Stimulated activated CD4-positive, alpha-beta T cell treated with anti-CD3 and anti-CD28 coated beads, Interleukin-2, amount 100 ng/mL, for 48 hours (primary cell): Measurements from ENCODE around the gene PKNOX2.

ENCODE experiments used
- DNase-seq, 2 donors: peaks; one replicate each; pipeline ENCODE4 v3.0.0-alpha.2; 2020

PKNOX2 gene

DNA sequence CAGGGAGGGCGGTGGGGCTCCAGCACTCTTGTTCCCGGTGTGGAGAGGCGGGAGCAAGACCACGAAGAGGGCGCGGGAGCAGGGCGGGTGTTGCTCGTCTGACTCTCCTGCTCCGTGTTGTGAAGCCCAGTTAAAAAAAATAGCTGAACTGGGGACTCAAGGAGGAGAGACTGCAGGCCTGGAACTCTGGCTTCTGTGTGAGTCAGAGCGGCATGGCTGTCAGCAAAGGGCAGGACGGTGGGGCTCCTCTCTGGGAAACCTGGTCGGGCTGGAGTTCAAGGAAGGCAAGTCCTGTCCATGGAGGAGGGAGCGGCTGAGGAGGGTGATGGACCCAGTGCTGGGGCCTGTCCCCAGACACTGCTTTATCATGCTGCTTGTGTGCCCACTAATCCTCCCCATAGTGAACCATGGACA is 179.2 kb downstream of the PKNOX2 start:
- DNase-seq: no peak

GRCh38 chr11:125344846-125345420 is 180.4 kb downstream of the PKNOX2 start:
- DNase-seq: no peak

GRCh38 chr11:125345421-125346178 is 181.0 kb downstream of the PKNOX2 start:
- peak; percentile 41 to 50 for DNase-seq

DNA sequence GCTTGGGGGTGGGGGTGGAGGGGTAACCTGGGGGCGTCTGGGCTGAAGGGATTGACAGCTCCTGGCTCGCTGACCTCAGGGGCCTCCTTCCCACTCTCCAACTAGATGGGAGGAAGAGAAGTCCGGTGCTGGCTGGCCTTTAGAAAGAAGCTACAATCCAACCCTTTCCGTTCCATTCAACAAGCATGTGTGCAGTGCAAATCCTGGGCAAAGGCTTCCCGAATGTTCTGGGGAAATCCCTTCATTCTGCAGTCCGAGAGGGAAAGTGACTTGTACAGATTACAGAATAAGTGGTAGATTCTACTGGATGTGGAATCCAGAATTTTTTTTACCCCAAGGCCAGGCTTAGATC is 181.6 kb downstream of the PKNOX2 start:
- DNase-seq: no peak

GRCh38 chr11:125346565-125347260 is 182.2 kb downstream of the PKNOX2 start:
- DNase-seq: no peak

- DNase-seq: no peak
Observed at GRCh38 chr11:125347261-125347585, 182.7 kb downstream of the PKNOX2 start.

DNA sequence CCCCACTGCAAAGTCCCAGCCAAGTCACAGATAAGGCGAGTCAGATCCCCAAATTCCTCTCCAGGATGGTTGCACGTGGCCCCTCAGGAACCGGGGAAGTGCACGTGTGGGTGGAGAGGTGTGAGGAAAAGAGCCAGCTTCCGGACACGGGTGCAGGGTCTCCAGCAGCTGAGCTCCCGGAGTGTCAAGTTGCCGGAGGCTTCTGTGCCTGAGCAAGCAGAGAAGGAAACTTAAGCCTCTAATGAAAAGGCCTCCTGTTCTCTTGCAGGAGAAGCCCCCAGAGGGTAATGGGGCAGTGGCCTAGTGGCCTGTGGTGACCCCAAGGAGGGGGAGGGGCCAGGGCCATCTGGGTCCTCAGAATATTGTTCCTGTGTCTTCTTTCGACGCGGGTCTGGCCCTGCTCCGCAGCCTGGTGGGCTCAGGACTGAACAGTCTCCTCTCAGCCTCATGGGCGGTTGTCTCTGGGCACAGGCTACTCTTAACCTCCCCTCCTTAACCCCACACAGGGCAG is 183.6 kb downstream of the PKNOX2 start:
- DNase-seq: no peak

GRCh38 chr11:125348674-125349309 is 184.2 kb downstream of the PKNOX2 start:
- DNase-seq: peak; percentile 39 to 47

- no peak for DNase-seq
Observed at GRCh38 chr11:125350206-125351032, 185.9 kb downstream of the PKNOX2 start.

- DNase-seq: no peak
Observed at GRCh38 chr11:125351033-125351867, 186.7 kb downstream of the PKNOX2 start.

DNA sequence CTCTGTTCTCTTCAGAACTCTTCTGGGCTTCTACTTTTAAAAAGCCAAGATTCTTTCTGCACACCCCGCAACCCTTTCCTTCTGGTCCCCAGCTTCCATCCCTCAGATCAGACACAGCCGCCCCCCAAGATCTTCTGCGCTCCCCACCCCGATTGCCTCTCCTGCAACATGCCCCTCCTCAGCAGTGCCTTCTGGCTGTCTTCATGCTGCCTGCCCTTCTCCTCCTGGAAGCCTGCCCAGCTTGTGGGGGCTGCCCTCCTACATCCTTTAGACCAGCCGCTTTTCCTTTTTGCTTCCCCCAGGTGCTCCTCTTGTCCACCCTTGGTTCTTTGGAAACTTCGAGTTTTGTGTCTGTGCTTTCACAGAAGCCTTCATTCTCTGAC is 187.3 kb downstream of the PKNOX2 start:
- no peak for DNase-seq

DNA sequence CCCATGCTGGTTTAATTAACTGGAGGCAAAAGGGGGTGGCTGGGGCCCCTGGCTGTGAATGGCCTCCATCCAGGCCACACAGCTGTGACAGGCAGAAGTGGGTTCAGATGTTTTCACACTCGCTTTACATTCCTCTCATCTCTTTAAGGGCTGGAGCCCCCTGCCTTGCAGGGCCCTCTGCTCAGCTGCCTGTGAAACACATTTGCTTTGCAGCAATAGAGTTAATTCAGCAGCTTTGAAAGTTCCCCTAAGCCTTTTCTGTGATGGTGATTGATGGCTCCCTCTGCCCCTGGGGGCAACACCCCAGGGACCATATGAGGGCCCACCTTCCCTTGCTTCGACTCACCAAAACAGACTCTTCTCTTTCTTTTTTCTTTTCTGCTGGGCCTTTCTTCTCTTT is 192.2 kb downstream of the PKNOX2 start:
- no peak for DNase-seq

DNA sequence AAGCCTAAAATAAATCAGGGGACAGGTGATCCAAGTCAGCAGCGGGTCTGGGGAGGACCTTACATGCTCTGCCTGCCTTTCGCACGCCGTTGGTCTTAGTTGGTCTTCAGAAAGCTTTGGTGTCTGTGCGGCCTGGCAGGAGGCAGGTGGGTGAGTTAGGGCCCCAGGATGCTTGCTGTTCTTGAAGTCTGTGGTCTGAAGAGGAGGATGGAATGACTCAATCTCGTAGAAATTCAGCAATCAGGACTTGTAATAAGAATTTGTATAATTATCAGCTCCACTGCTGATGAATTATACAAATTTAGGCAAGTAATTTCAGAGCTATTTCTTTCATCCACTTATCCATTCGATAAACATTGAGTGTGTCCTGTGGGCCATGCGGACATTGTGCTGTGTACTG is 193.0 kb downstream of the PKNOX2 start:
- DNase-seq: no peak

GRCh38 chr11:125358254-125358840 is 193.8 kb downstream of the PKNOX2 start:
- DNase-seq: no peak

DNA sequence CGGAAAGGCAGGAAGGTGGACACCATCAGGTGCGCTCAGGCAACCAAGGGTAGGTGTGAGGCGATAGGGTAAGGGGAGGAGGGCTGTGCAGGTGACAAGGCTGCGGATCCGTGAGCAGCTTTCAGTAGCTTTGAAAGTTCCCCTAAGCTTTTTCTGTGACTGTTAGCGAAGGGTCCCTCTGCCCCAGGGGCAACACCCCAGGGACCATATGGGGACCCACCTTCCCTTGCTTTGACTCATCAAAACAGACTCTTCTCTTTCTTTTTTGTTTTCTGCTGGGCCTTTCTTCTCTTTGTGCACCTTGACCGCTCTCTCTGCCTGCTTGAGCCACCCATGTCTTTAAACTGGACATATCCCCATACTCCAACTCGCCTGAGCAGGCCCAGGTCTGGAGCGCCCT is 194.6 kb downstream of the PKNOX2 start:
- DNase-seq: no peak

DNA sequence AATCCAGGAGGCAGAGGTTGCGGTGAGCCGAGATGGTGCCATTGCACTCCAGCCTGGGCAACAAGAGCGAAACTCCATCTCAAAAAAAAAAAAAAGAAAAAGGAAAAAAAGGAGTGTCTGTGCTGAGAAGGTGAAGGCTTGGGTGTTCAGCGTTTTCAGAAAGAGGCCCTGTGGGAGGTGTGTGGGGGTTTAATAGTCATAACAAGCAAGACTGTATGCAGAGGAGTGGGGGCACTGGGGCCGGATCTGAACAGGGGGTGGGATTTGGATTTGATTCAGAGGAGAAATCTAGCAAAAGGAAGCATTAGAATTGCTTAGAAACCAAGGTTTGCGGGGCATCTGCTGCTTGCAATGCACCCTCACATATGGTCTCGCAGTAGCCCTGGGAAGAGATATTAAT is 195.5 kb downstream of the PKNOX2 start:
- no peak for DNase-seq

DNA sequence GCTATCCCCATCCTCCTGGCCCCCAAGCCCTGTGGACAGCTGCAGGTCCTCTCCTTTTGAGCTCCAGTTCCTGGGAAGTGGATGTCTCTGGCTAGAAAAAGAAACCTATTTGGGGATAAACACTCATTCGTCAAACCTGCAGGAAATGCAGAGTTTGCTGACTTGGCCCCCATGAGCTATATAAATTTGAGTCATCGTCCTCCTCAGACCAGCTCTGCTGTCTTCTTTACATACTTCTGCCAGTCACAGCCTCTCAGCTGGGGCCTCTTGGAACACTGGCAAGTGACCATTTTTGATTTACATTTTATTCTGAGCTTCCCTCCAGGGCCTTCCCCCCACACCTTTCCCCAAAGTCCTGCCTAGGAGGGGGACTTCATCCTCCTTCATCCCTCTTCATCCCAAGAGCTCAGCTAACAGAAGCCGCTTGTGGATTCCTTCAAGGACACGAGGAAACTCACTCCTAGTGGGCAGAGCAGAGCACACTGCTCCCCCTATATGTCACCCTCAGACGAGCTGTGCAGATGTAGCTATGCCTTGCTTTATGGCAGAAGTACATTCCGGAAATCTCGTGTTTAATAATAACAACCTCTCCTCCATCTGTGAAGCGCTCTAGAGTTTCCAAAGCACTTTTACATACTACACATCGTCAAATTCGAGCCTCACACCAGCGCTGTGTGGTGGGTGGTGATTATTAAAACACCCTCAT is 199.7 kb downstream of the PKNOX2 start:
- DNase-seq: no peak

DNA sequence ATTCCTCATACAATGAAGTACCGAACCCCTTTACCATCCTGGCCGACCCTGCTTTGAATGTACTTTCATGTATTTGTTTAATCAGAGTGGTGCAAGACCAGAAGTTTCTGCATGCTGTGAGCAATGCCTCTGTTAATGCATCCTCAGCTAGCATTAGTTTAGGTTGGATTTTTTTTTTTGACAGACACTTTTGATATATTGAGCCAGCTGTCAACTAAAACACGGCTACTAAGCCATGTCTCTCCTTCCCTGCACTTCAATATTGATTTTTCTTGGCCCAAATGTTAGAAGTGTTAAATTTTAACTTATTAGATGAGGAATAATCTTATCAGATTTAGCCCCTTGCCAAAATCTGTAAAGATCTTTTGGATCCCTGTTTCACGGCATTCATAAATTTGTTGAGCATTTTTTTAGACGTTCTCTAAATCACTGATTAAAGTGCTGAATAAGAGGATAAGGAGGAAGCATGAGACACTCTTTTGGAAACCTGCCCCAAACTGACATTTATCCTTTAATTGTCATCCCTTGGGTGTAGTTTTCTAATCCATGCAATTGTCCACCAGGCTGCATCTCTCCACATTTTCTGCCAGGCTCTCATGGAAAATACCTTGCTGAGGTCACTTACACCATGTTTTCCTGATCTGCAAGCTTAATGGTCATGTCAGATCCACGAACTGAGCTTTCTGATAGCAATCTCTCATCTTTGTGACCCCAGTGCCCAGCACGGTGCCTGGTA is 200.8 kb downstream of the PKNOX2 start:
- DNase-seq: no peak

DNA sequence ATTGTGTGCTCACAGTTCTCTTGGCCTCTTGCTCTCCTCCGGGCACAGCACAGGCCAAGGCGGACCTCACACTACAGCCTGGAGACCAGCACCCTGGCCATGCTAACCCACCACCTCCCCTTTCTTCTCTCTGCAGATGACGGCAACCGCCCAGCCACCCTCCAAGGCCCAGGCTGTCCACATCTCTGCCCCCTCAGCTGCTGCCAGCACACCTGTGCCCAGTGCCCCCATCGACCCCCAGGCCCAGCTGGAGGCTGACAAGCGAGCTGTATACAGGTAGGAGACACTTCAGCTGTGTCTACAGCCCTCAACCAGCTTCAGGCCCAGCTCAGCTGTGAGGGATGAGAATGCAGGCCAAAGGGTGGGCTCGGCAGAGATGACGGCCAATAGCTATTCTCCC is 203.2 kb downstream of the PKNOX2 start:
- DNase-seq: no peak

GRCh38 chr11:125368757-125369156 is 204.2 kb downstream of the PKNOX2 start:
- no peak for DNase-seq
